ENCODE results near the gene LRP3.

DNA sequence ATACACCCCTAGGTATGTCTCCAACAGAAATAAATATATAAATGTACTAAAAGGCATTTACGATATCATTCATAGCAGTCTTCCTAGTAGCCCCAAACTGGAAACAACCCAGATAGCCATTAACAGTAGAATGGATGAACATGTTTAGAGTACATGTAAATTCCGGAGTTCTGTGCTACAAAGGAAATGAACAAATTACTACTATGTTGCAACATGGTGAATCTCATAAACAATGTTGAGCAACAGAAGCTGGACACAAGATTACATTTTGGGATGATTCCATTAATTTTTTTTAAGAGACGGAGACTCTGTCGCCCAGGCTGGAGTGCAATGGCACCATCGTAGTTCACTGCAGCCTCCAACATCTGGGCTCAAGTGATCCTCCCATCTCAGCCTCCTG, 37.4 kb downstream of the LRP3 start:
- TF ChIP-seq, protein P1, sequence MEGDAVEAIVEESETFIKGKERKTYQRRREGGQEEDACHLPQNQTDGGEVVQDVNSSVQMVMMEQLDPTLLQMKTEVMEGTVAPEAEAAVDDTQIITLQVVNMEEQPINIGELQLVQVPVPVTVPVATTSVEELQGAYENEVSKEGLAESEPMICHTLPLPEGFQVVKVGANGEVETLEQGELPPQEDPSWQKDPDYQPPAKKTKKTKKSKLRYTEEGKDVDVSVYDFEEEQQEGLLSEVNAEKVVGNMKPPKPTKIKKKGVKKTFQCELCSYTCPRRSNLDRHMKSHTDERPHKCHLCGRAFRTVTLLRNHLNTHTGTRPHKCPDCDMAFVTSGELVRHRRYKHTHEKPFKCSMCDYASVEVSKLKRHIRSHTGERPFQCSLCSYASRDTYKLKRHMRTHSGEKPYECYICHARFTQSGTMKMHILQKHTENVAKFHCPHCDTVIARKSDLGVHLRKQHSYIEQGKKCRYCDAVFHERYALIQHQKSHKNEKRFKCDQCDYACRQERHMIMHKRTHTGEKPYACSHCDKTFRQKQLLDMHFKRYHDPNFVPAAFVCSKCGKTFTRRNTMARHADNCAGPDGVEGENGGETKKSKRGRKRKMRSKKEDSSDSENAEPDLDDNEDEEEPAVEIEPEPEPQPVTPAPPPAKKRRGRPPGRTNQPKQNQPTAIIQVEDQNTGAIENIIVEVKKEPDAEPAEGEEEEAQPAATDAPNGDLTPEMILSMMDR (IDR thresholded peaks at IDR 0.05; ENCODE audit: low read length) = no peak
- TF ChIP-seq EZH2 (IDR thresholded peaks at IDR 0.05; ENCODE audit: borderline replicate concordance, low read length) = no peak
